HG02938 (cell line): Measurements from ENCODE around the gene TRIM13.
A peak's percentile ranks its signal among the peaks of the same experiment; 100 is the strongest.

Source experiments
- ATAC-seq: cut with Tn5 transposase; IDR thresholded peaks from one replicate; pipeline ENCODE4 v1.9.1; 2021; ENCODE audit warnings: mild to moderate bottlenecking, moderate library complexity; ENCODE audit not compliant: unreplicated experiment

Gene TRIM13

GRCh38 chr13:49996161-49996915, 504 bp upstream of the TRIM13 start:
- ATAC-seq = peak; percentile 30

- no peak for ATAC-seq
These were observed 1.1 kb downstream of the TRIM13 start for GRCh38 chr13:49997955-49998354.

GRCh38 chr13:49998714-49999624, 2.1 kb downstream of the TRIM13 start:
- no peak for ATAC-seq

- ATAC-seq = no peak
These were observed 4.4 kb downstream of the TRIM13 start for GRCh38 chr13:50001287-50001686.

- no peak for ATAC-seq
These were observed 9.7 kb downstream of the TRIM13 start for GRCh38 chr13:50006426-50007135.

- ATAC-seq = no peak
These were observed 14.6 kb downstream of the TRIM13 start for GRCh38 chr13:50011461-50011860.

GRCh38 chr13:50012396-50013169, 15.7 kb downstream of the TRIM13 start:
- ATAC-seq = no peak

GRCh38 chr13:50014386-50014785, 17.5 kb downstream of the TRIM13 start:
- ATAC-seq = no peak

- ATAC-seq = no peak
These were observed 18.4 kb downstream of the TRIM13 start, which contains the start of gene KCNRG for GRCh38 chr13:50015258-50015657. Gene KCNRG (plus strand): TSS chr13:50015444. CDS start chr13:50015494, 50 bp downstream.

GRCh38 chr13:50015750-50016149, 18.9 kb downstream of the TRIM13 start:
- ATAC-seq = no peak

- no peak for ATAC-seq
These were observed 19.6 kb downstream of the TRIM13 start for GRCh38 chr13:50016444-50016843.

GRCh38 chr13:50017819-50018218, 21.0 kb downstream of the TRIM13 start:
- ATAC-seq = no peak

GRCh38 chr13:50025436-50025835, 28.6 kb downstream of the TRIM13 start:
- ATAC-seq = no peak

GRCh38 chr13:50026788-50027473, 30.1 kb downstream of the TRIM13 start:
- peak; percentile 100 for ATAC-seq

GRCh38 chr13:50030315-50030714, 33.5 kb downstream of the TRIM13 start:
- ATAC-seq = no peak

GRCh38 chr13:50033725-50034124, 36.9 kb downstream of the TRIM13 start:
- no peak for ATAC-seq

- no peak for ATAC-seq
These were observed 40.9 kb downstream of the TRIM13 start for GRCh38 chr13:50037788-50038187.

GRCh38 chr13:50038266-50038665, 41.4 kb downstream of the TRIM13 start:
- ATAC-seq = no peak

- no peak for ATAC-seq
These were observed 55.6 kb downstream of the TRIM13 start for GRCh38 chr13:50052478-50052877.

GRCh38 chr13:50053844-50054243, 57.0 kb downstream of the TRIM13 start:
- ATAC-seq = no peak
